ENCODE data around the gene PKIG.

Gene PKIG

DNA sequence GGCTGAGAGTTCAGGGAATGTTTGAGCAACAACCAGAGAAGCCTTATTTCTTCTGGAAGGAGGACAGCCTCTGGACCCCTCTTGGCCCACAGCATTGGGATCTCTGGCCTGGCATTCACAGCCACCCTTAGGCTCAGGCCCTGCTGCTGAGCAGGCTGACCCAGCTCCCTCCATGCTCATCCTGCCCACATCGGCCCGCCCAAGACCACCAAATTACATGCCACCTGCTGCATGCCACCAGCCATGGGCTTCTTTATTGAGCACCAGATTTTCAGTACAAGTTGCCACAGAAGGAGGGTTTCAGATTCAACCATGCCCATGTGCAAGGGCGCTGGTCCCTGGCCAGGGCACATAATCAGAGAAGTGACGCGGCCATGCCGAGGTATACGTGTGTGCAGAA, 36.9 kb downstream of the PKIG start:
- ChIA-PET CTCF (interaction anchor here (1.3 to 3.5 kb wide), 6 partner anchors 9 to 64 kb away, joined by 3 to 17 read pairs (median 5); no protein-coding TSS in a partner anchor), POLR2A (no interaction called here)
- DNase-seq, result no peak
- Histone ChIP-seq H3K4me1 (ENCODE audit: control extremely low read depth in 1 of 4, control insufficient read depth in 4 of 4, insufficient read depth in 4 of 4, low read length in 3 of 4) (peaks cover 0 to 33% (median 14%) of the 10 kb centered on the region in 4 experiments), H3K9me3 (ENCODE audit: control extremely low read depth in 1 of 5, control insufficient read depth in 4 of 5, insufficient read depth in 2 of 5, low read depth in 1 of 5, low read length in 4 of 5) (peaks cover 0 to 14% (median 7%) of the 10 kb centered on the region in 5 experiments), H3K27me3 (replicated peaks in 2 of 5; ENCODE audit: control insufficient read depth in 4 of 5, insufficient read depth in 5 of 5, low read length in 4 of 5) (no peaks in the 10 kb centered on the region), H3K27ac (ENCODE audit: insufficient read depth in 1 of 2, low read depth in 1 of 2, low read length in 2 of 2, poor library complexity in 1 of 2, severe bottlenecking in 2 of 2) (no peak overlapping the region), H3K36me3 (ENCODE audit: control insufficient read depth in 4 of 4, insufficient read depth in 4 of 4, low read length in 3 of 4) (peaks cover 11 to 95% (median 76%) of the 10 kb centered on the region in 4 experiments), H3K4me3 (ENCODE audit: control insufficient read depth in 1 of 7, extremely low read depth in 1 of 7, insufficient read depth in 4 of 7, low read depth in 2 of 7, low read length in 6 of 7) (no peak overlapping the region)
- WGBS (ENCODE audit: insufficient coverage), result 95% methylated on average over 5 of the region's 7 CpGs

DNA sequence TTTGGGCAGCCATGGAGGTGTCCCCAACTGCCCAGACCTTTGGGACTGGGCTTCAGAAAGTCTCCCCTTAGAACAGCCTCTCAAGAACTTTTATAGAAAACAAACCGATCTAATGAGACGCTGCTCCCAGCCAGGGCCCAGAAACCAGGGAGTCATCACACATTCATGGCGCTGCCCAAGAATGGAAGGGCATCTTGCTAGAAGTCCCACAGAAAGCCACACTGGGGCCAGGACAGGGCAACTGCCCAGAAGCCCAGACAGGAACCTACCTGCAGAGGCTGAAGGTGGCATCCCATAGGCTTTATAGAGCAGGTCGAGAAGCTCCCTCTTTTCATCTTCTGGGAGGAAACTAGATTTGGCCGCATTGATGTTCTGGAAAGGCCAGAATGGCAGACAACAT, 37.7 kb downstream of the PKIG start:
- Histone ChIP-seq H3K27me3 (replicated peaks in 2 of 5; ENCODE audit: control insufficient read depth in 4 of 5, insufficient read depth in 5 of 5, low read length in 4 of 5) (no peaks in the 10 kb centered on the region), H3K27ac (ENCODE audit: insufficient read depth in 1 of 2, low read depth in 1 of 2, low read length in 2 of 2, poor library complexity in 1 of 2, severe bottlenecking in 2 of 2) (no peak overlapping the region), H3K4me1 (ENCODE audit: control extremely low read depth in 1 of 4, control insufficient read depth in 4 of 4, insufficient read depth in 4 of 4, low read length in 3 of 4) (peaks cover 0 to 26% (median 11%) of the 10 kb centered on the region in 4 experiments), H3K4me3 (ENCODE audit: control insufficient read depth in 1 of 7, extremely low read depth in 1 of 7, insufficient read depth in 4 of 7, low read depth in 2 of 7, low read length in 6 of 7) (no peak overlapping the region), H3K36me3 (ENCODE audit: control insufficient read depth in 4 of 4, insufficient read depth in 4 of 4, low read length in 3 of 4) (peaks cover 13 to 95% (median 77%) of the 10 kb centered on the region in 4 experiments), H3K9me3 (ENCODE audit: control extremely low read depth in 1 of 5, control insufficient read depth in 4 of 5, insufficient read depth in 2 of 5, low read depth in 1 of 5, low read length in 4 of 5) (peaks cover 0 to 16% (median 7%) of the 10 kb centered on the region in 5 experiments)
- DNase-seq, result no peak
- WGBS (ENCODE audit: insufficient coverage), result 97% methylated on average over 5 of the region's 5 CpGs
- ChIA-PET POLR2A (no interaction called here), CTCF (interaction anchor here (1.5 kb wide), 1 partner anchor 10 kb away, joined by 4 read pairs; no protein-coding TSS in a partner anchor)

DNA sequence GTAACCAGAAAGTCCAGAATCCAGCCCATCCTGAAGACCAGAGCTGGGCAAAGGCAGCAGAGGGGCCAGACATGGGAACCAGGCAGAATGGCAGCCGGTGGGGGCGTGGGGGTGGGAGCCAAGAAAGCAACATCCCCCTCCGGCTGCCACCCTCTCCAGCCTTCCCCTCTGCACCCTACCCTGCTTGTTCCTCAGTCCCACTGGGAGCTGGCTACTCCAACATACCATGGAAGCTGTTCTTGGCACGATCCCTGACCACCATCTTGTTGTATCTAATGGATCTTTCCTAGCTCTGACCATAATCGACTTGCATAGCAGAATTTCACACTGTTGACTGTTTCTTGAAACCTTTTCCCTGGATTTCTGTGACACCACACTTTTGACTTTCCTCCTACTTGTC, 38.9 kb downstream of the PKIG start:
- Histone ChIP-seq H3K4me3 (ENCODE audit: control insufficient read depth in 1 of 7, extremely low read depth in 1 of 7, insufficient read depth in 4 of 7, low read depth in 2 of 7, low read length in 6 of 7) (no peak overlapping the region), H3K27ac (ENCODE audit: insufficient read depth in 1 of 2, low read depth in 1 of 2, low read length in 2 of 2, poor library complexity in 1 of 2, severe bottlenecking in 2 of 2) (no peak overlapping the region), H3K27me3 (replicated peaks in 2 of 5; ENCODE audit: control insufficient read depth in 4 of 5, insufficient read depth in 5 of 5, low read length in 4 of 5) (no peaks in the 10 kb centered on the region), H3K9me3 (ENCODE audit: control extremely low read depth in 1 of 5, control insufficient read depth in 4 of 5, insufficient read depth in 2 of 5, low read depth in 1 of 5, low read length in 4 of 5) (peaks cover 0 to 16% (median 7%) of the 10 kb centered on the region in 5 experiments), H3K4me1 (ENCODE audit: control extremely low read depth in 1 of 4, control insufficient read depth in 4 of 4, insufficient read depth in 4 of 4, low read length in 3 of 4) (peaks cover 0 to 13% (median 3%) of the 10 kb centered on the region in 4 experiments), H3K36me3 (ENCODE audit: control insufficient read depth in 4 of 4, insufficient read depth in 4 of 4, low read length in 3 of 4) (peaks cover 17 to 99% (median 82%) of the 10 kb centered on the region in 4 experiments)
- WGBS (ENCODE audit: insufficient coverage), result 100% methylated on average over 3 of the region's 5 CpGs
- ChIA-PET POLR2A (no interaction called here), CTCF (no interaction called here)
- DNase-seq, result no peak

DNA sequence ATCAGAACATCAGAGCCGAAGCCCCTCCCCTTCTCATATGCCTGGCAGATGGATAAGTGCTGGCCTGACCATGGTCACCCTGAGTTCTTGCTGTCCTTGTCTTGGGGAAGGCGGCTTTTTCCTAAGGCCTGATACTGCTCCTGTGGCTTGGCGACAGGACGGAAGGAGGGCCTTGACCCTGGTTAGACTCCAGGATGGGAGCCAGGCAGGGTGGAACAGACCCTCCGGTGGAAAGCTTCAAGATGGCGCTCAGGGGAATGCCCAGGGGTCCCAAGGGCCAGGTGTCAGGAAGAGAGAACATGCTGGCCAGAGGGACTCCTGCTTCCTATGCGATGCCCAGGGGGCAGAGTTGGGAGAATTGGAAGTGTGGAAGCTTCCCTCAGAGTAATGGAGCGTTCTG, 39.6 kb downstream of the PKIG start:
- peaks cover 0 to 16% (median 7%) of the 10 kb centered on the region in 5 experiments for H3K9me3 ChIP-seq (ENCODE audit: control extremely low read depth in 1 of 5, control insufficient read depth in 4 of 5, insufficient read depth in 2 of 5, low read depth in 1 of 5, low read length in 4 of 5)
- peaks cover 20 to 99% (median 81%) of the 10 kb centered on the region in 4 experiments for H3K36me3 ChIP-seq (ENCODE audit: control insufficient read depth in 4 of 4, insufficient read depth in 4 of 4, low read length in 3 of 4)
- H3K27me3 ChIP-seq (replicated peaks in 2 of 5; ENCODE audit: control insufficient read depth in 4 of 5, insufficient read depth in 5 of 5, low read length in 4 of 5), result no peaks in the 10 kb centered on the region
- H3K4me3 ChIP-seq (ENCODE audit: control insufficient read depth in 1 of 7, extremely low read depth in 1 of 7, insufficient read depth in 4 of 7, low read depth in 2 of 7, low read length in 6 of 7), result no peak overlapping the region
- 96% methylated on average over 8 of the region's 8 CpGs for WGBS (ENCODE audit: insufficient coverage)
- peaks cover 0 to 13% (median 3%) of the 10 kb centered on the region in 4 experiments for H3K4me1 ChIP-seq (ENCODE audit: control extremely low read depth in 1 of 4, control insufficient read depth in 4 of 4, insufficient read depth in 4 of 4, low read length in 3 of 4)
- no peak overlapping the region for H3K27ac ChIP-seq (ENCODE audit: insufficient read depth in 1 of 2, low read depth in 1 of 2, low read length in 2 of 2, poor library complexity in 1 of 2, severe bottlenecking in 2 of 2)
- ChIA-PET POLR2A (no interaction called here), CTCF (no interaction called here)
- no peak for DNase-seq

DNA sequence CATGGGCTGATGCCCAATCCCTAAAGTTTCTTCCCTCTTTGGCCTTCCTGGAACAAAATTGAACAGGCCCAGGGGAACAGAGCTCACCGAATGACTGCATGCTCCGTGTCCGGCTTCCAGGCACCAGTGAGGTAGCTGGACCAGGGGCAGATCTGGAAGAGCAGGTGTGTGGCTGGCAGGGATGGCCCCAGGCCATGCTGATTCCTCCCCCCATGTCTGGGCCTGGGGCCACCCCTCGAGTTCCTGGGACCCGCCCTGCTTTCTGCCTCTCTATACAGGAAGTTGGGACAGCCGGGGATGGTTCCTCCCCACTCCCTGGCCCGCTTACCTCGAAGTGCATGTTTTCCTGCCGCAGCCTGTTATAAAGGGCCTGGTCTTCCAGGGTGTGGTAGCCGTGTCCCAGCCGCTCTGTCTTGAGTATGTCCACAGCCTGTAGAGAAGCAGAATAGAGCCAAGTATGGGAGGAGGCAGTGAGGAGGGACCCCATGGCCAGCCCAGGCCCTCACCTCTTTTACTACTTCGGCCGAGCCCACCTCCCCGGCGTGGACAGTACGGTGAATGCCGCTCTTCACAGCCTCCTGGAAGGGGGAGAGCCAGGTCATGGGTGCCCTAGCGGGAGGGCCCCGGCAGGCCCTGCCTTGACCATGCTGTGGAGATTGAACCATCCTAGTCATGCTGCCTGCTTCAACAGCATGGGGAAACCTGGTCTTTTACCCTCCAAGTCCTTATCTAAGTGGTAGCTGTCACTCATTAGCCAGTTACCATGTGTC, 40.3 kb downstream of the PKIG start:
- Histone ChIP-seq H3K4me1 (ENCODE audit: control extremely low read depth in 1 of 4, control insufficient read depth in 4 of 4, insufficient read depth in 4 of 4, low read length in 3 of 4) (peaks cover 0 to 13% (median 3%) of the 10 kb centered on the region in 4 experiments), H3K27ac (ENCODE audit: insufficient read depth in 1 of 2, low read depth in 1 of 2, low read length in 2 of 2, poor library complexity in 1 of 2, severe bottlenecking in 2 of 2) (no peak overlapping the region), H3K4me3 (ENCODE audit: control insufficient read depth in 1 of 7, extremely low read depth in 1 of 7, insufficient read depth in 4 of 7, low read depth in 2 of 7, low read length in 6 of 7) (no peak overlapping the region), H3K27me3 (replicated peaks in 2 of 5; ENCODE audit: control insufficient read depth in 4 of 5, insufficient read depth in 5 of 5, low read length in 4 of 5) (no peaks in the 10 kb centered on the region), H3K36me3 (ENCODE audit: control insufficient read depth in 4 of 4, insufficient read depth in 4 of 4, low read length in 3 of 4) (peaks cover 20 to 97% (median 81%) of the 10 kb centered on the region in 4 experiments), H3K9me3 (ENCODE audit: control extremely low read depth in 1 of 5, control insufficient read depth in 4 of 5, insufficient read depth in 2 of 5, low read depth in 1 of 5, low read length in 4 of 5) (peaks cover 0 to 16% (median 7%) of the 10 kb centered on the region in 5 experiments)
- POLR2A ChIA-PET, result interaction anchor here (0.5 kb wide), 2 partner anchors 12 to 327 kb away, joined by 3 read pairs; no protein-coding TSS in a partner anchor
- DNase-seq, result no peak
- CTCF ChIA-PET, result interaction anchor here (1.1 kb wide), 1 partner anchor 9 kb away, joined by 3 read pairs; no protein-coding TSS in a partner anchor
- WGBS (ENCODE audit: insufficient coverage), result 93% methylated on average over 17 of the region's 19 CpGs

DNA sequence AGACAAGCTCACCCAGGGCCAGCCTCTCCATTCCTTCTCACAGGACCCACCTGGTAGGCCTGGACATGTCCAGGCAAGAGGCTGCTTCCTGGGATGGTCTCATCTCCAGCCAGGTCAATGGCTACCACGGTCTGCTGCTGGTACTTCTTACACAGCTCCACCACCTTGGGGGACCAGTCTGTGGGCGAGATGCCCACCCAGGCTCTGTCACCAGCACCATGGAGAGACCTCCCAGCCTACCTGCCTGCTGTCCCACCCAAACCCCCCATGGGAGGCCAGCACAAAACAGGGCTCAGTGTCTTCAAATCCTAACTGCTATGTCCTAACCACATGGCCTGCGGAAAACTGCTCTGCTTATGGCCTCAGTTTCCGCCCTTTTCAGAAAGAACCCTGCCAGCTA, 41.8 kb downstream of the PKIG start:
- H3K36me3 ChIP-seq (ENCODE audit: control insufficient read depth in 4 of 4, insufficient read depth in 4 of 4, low read length in 3 of 4), result peaks cover 22 to 96% (median 81%) of the 10 kb centered on the region in 4 experiments
- POLR2A ChIA-PET, result interaction anchor here (0.6 kb wide), 1 partner anchor 22 kb away, joined by 5 read pairs; no protein-coding TSS in a partner anchor
- WGBS (ENCODE audit: insufficient coverage), result 100% methylated on average over 4 of the region's 4 CpGs

More for the DNA sequence above, 41.8 kb downstream of the PKIG start:
- Histone ChIP-seq H3K27me3 (replicated peaks in 2 of 5; ENCODE audit: control insufficient read depth in 4 of 5, insufficient read depth in 5 of 5, low read length in 4 of 5) (no peaks in the 10 kb centered on the region), H3K27ac (ENCODE audit: insufficient read depth in 1 of 2, low read depth in 1 of 2, low read length in 2 of 2, poor library complexity in 1 of 2, severe bottlenecking in 2 of 2) (no peak overlapping the region), H3K4me3 (ENCODE audit: control insufficient read depth in 1 of 7, extremely low read depth in 1 of 7, insufficient read depth in 4 of 7, low read depth in 2 of 7, low read length in 6 of 7) (no peak overlapping the region), H3K9me3 (ENCODE audit: control extremely low read depth in 1 of 5, control insufficient read depth in 4 of 5, insufficient read depth in 2 of 5, low read depth in 1 of 5, low read length in 4 of 5) (peaks cover 0 to 16% (median 7%) of the 10 kb centered on the region in 5 experiments), H3K4me1 (ENCODE audit: control extremely low read depth in 1 of 4, control insufficient read depth in 4 of 4, insufficient read depth in 4 of 4, low read length in 3 of 4) (peaks cover 0 to 2% (median 0%) of the 10 kb centered on the region in 4 experiments)
- CTCF ChIA-PET, result interaction anchor here (1.0 to 1.1 kb wide), 2 partner anchors 11 to 19 kb away, joined by 3 read pairs; no protein-coding TSS in a partner anchor
- DNase-seq, result no peak
